CD4-positive, alpha-beta T cell treated with Interleukin-12 subunit alpha and Interleukin-12 subunit beta, for 1 hour (primary cell): ENCODE results near the gene ACAA1.
"Not testable (repeated sequence)": the region's sequence is repeated elsewhere in the genome, so short reads cannot be mapped to it uniquely, and the experiment has no call there.

Experiments used
- DNase-seq: peaks from one replicate; pipeline ENCODE4 v3.0.0-alpha.2; 2020

The ACAA1 gene

DNA sequence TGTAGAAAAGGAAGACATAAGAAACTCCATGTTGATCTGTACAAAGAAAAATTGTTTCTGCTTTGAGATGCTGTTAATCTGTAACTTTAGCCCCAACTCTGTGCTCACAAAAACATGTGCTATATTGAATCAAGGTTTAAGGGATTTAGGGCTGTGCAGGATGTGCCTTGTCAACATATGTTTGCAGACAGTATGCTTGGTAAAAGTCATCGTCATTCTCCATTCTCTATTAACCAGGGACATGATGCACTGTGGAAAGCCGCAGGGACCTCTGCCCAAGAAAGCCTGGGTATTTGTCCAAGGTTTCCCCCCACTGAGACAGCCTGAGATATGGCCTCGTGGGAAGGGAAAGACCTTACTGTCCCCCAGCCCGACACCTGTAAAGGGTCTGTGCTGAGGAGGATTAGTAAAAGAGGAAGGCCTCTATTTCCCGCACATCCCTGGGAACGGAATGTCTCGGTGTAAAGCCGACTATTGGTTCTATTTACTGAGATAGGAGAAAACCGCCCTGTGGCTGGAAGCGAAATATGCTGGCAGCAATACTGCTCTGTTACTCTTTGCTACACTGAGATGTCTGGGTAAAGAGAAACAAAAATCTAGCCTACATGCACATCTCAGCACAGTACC, 2.3 kb downstream of the ACAA1 start:
- not testable (repeated sequence) for DNase-seq

DNA sequence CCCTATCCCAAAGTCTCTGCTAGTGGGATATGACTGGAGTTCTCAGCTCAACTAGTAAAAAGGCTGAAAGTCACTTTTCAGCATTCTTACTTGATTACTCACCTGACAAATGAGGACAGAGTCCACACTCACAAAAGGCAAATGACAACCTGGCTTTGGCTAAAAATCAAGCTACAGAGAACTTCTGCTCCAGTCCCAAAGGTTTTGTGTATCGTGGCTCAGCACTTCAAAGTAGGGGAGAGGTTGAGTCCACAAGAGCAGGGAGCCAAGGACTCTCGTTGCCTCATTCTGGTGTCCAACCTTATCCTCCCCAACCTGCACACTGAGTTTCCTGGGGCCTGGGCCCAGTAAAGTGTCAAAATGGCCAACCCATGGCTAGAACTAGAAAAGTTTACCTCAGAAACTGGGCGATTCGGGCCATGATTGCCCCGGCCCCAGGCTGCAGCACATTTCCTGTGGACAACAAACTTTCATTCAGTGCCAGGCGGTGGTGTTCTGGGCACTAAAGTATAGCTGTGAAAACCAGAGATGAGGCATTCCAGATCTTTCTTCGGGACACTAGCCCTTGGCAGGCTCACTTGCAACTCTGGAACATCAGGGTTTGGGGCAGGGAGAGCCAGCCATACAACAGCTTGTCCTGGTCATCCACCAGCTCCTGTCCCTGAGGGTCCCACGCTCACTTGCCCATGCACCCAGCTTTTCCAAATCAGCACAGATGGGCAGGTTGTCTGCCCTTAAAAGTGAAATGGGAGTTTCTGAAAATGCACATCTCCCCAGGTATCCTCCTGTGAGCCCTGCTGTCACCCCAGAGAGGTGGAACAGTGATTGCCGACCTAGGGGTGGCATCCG, 3.1 kb downstream of the ACAA1 start:
- no peak for DNase-seq

DNA sequence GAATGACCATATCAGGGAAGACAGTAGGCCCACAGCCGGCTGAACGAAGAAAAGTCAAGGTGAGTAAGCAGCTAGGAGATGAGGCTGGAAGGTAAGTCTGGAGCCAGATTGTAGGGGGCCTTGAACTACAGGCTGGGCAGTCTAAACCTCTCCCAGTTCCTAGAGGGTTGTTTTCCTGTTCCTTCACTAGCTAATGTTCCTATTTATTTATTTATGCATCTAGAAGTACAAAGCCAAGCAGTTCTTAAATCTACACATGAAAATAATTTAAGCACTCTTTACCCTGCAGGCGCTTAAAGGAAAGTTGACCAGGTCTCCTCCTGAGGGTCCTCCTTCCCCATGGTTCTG, 3.7 kb downstream of the ACAA1 start:
- DNase-seq: no peak

DNA sequence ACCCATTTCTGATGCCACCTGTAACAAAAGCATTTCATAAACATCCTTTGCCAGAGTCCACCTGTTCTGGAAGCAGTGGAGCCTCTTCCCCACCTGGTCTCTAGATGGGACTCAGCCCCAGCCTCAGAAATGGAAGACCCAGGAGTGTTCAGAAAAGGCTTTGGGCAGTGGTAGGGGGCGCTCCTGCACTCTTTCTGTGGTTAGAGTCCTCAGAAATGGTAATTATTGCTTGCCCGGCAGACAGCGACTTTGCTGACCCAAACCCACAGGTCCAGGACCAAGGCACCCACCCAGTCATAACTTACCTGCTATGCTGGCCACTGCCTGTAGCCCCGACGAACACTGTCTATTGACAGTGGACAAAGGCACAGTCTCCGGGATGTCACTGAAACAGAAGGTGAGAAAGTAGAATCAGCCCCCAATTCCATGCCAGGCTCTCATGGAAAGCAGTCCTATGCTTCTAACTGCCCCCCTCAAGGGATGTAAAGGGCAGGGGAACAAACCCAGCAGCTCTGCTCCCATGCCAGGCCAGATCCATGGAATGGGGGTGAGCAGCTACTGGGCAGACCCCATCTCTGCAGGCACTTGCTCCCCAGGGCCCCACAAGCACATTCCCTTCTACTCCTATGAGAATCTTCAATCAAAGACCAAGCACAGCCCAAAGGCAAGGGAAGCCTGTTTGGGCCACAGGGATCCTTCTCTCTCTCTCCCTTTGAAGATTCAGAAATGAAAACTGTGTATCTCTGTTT, 5.1 kb downstream of the ACAA1 start:
- DNase-seq: peak; percentile 30

DNA sequence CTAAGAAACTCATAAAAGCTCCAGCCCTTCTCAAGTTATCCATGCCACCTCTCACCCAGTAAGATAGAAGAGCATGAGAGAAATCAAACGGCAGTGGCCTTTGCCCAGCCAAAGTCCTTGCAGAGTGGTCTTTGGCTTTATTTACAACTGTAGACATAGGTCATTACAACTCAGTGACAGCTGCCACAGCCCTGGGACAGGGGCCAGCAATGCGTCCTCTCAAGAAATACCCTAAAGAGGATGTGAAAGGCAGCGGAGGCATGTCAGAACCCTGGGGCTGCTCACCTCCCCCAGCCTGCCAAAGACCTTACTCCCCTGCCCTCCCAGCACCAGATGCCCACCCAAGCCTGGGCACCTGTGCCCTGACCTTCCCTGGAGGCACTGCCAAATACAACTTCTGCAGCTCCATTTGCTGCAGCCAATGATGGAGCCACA, 6.3 kb downstream of the ACAA1 start:
- DNase-seq: no peak

DNA sequence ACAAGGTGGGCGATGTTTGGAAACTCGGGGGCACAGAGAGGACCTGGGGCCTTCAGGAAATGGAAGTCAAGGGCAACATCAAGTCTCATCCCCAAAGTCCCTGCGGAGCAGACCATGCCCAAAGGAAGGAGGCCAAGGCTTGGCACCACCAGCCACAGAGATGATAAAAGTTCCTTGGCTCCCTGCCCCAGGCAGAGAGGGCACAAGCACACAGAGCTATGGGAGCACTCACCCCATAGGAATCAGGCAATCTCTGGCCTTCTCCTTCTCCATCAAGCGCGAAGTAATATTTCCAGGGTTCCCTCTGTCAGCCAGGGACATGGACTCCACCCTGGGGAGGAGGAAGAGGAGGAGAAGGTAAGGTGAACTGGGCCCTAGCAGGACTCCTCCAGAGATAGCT, 7.9 kb downstream of the ACAA1 start:
- DNase-seq: no peak

DNA sequence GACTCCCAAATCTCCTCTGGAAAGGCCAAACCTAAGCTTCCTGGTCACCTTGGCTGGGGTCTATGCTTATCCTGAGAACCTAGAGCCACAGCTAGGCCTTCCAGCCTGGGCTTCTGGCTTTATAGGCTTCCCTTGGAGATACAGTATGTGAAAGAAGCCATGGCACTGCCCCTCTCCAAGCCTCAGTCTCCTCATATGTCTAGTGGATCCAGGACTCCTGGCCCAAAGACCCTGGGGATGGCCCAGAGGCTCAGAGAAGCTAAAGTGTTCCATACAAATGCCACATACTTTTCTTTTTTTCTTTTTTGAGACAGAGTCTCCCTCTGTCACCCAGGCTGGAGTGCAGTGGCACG, 8.6 kb downstream of the ACAA1 start:
- DNase-seq: no peak

DNA sequence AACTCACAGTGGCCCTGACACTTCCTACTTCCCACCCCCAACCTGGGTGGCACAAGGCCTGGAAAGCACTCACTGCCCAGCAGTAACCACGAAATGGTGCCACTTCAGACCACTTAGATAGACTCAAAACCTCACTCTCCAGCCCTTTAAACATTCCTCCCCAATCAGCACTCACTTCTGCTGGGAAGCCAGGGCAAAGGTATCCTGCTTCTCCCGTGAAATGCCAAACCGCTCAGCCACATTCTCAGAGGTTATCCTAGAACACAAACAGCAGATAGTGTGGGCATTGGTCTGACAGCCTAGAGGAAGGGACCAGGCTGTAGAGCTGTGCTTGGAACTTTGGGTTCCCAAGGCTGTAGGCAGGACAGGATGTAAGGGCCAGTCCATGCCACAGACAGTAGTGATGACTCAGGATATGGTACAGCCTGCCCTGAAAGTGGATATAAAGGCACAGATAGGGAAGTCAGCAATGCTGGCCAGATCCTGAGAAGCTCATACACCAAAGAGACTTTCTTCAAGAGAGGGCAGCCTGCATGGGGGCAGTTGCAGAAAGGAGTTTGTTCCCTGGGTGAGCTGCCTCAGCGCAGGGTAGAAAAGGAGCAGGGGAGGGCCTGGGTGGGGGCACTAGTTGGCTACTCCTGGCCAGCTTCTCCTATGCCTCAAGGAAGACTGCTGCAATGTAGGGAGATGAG, 9.2 kb downstream of the ACAA1 start:
- no peak for DNase-seq

DNA sequence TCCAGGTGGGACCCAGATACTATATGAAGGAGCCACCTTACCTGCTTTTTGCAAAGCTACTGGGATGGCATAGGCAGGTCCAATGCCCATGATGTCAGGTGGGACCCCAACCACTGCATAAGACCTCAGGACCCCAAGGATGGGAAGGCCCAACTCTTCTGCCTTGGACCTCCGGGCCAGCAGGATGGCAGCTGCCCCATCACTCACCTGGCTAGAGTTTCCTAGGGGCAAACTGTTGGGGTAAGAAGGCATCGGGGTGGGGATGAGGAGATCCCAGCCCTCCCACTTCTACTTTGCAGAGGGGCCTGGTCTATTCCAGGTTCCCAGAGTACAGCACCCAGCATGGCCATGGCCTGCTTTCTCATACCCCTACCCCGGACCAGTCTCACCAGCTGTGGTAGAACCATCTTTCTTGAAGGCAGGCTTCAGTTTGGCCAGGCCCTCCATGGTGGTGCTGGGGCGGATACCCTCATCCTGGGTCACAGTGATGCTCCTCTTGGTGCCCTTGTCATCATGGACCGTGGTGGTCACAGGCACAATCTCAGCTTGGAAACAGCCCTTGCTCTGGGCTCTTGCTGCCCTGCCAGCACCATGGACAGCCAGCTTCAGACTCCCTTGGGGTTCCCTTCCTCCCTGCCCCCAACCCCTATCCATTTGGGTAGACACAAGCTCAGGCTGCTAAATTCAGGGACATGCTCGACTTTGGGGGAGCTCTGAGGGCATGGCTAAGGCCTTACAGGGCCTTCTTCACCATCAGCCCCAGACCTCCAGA, 10.6 kb downstream of the ACAA1 start:
- no peak for DNase-seq

DNA sequence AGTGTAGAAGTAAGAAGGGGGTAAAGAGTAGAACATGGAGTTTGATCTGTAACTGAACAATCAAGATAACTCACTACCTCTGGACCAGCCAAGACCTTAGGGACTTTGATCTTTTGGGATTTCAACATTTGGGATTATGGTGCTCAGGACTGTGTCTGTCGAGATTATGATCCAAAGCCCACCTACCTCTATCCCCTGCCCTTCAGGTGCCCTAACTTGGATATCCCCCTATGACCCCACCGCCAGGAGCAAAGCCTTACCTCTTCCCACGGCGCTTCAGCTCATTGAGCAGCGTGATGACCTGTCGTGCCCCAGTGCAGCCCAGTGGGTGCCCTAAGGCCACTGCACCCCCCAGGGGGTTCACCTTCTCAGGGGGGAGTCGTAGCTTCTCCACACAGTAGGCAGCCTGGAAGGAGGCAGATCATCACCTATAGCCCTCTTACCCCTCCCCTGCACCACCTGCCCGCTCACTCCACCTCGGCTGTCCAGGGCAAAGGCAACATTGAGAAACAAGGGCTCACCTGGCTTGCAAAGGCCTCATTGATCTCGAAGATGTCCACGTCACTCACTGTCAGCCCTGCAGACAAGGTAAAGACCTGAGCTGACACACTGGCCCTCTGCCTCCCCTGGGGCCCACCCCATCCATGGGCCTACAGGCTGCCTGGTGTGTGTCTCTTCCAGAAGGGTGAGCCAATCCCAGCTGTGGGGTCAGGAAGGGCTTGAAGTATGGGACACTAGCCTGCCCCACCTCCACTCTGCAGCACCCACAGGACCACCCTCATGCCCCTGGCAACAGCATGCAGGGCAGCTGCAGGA, 11.4 kb downstream of the ACAA1 start:
- no peak for DNase-seq

DNA sequence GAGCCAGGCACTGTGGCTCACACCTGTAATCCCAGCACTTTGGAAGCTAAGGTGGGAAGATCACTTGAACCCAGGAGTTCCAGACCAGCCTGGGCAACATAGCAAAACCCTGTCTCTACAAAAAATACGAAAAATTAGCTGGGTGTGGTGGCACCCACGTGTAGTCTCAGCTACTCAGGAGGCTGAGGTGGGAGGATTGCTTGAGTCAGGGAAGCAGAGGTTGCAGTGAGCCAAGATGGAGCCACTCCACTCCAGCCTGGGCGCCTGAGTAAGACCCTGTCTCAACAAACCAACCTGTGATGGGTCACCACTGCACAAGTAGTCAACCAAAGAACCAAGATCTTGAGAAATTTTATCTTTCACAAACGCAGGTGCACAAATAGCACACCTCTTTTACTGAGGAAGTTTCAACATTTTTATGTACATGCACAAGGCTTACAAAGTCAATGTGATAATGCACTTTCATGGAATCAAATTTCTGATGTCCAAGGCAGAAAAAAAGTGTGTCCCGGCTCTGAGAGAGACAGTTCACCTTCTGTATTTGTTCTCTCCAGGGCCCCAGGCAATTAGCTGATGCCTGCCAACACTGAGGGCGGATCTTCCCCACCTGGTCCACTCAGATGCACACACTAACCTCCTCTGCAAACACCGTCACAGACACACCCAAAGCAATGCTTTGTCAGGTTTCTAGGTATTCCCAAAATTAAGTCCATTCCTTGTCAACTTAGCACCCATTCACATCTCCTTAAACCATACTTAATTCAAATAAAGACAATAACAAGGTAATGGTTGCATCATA, 12.4 kb downstream of the ACAA1 start:
- DNase-seq: no peak

DNA sequence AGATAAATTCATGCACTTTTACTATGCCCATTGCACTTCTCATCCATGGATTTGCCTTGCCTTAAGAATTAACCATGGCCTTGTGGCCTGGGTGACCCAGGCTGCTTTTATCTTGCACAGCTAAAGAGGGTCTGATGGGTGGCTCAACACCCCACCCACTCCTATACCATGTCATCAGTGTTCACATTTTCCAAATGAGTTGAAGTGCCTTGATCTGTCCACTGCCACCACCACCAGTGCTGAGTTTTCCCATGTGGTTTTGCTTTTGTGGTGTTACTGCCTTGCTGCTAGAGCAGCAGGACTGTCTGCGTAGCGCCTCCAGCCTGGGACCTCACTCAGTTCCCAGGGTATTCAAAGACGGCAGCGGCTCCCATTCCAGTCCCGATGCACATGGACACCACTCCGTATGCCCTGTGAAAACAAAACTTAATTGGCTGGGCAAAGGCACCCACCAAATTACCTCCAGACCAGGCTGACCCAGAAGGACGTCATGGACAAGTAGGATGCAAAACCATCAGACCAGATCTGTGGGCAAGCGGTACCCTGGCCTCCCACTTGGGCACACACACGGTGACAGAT, 14.1 kb downstream of the ACAA1 start:
- no peak for DNase-seq

DNA sequence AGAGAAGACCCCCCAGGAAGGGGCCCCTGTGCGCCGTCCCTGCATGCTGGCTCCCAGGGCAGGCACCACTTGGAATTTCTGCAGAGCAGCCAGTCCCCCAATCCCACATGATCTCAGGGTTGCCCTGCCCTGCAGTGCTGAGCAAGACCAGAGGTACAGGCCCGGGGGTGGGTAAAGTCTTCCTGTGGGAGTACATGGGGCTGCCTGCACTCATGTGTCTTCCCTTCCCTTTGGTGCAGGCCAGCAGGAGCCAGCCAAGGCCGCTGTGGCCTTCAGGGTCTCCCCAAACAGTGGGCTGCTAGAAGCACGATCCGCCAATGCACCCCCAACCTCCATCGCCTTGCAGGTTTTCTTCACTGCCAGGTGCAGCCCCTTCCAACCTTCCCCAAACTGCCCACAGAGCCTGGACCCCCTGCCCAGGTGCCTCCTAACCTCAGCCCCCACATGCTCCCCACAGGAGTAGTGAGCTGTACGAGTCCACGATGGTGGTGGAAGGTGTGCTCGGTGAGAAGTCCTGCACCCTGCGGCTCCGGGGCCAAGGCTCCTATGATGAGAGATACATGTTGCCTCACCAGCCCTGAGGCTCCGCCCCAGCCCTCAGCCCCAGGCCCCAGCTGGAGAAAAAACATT, 15.0 kb downstream of the ACAA1 start:
- DNase-seq: no peak

DNA sequence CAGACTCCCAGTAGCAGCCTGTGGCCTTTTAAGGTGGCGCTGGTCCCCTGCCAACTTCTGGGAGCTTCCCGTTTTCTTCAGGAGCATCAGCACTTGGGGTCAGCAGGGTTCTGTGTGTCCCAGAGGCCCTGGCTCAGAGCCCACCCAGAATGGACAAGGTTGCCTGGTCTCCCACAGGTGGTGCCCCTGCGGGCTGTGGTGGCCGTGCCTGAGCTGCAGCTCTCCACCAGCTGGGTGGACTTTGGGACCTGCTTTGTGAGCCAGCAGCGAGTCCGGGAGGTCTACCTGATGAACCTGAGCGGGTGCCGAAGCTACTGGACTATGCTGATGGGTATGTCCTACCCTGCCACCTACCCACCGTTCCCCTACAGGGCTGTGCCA, 15.5 kb downstream of the ACAA1 start:
- no peak for DNase-seq

DNA sequence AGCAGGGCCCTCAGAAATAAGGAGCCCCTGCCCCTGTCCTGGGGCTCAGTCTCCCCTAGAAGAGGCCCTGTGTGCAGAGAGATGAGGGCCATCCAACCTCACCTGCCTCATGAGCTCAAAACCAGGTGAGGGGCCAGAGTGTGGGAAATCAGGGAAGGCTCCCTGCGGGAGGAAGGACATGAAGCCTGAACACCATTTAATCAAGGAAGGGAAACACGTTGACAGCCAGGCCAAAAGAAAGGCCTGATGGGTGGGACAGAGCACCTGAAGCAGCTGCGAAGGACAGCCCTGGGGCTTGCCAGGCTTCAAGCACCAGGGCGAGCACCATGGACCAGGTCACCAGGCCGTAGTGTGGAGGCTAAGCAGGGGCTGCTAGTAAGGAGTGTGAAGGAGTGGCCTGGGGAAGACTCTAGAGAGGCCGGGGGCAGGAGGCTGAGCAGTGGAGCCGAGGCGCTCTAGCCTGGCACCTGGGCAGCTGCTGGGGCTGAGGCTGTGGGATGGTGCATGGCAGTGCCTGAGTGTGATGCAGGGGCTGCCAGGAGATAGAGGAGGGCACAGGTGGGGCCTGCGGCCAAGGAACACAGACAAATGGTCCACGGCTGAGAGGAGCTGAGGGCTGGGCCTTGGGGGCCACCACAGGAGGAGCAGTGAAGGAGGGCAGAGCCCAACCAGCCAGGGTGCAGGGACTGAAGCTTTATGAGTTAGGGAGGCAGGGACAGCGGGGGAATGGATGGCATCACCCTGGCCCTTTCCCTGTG, 16.1 kb downstream of the ACAA1 start:
- no peak for DNase-seq

DNA sequence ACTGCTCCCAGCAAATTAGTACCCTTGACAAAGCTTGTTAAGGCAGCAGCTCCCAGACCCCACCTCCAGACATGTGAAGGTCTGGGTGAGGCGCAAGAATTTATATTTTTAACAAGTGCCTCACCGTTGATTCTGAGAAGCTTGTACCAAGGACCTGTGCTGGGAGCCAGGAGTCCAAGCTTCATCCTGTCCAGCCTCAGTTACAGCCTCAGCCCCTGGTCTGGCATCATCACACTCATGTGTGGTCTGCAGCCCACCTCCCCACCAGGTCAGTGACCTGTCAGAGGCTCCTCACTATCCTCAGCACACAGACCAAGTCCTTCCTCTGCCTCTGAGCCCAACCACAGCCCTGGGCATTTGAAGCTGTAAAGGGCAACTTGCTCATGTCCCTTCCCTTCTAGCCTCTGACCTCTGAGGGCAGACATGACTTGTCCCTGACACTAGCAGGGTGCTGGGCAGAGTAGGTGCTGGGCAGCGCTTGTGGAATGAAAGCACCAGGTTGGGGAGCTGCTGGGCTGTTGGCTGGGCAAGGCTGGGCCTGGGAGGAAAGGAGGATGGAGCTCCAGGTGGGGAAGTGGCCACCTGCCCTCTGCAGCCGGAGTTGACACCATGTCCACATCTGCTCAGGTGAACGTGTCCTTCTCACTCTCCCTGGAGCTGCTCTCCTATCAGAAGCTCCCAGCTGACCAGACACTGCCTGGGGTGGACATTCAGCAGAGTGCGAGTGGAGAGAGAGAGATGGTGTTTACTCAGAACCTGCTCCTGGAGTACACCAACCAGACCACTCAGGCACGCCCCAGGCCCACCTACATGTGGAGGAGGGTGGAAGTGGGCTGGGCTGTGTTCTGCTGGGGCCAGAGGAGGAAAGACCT, 16.9 kb downstream of the ACAA1 start:
- DNase-seq: no peak

DNA sequence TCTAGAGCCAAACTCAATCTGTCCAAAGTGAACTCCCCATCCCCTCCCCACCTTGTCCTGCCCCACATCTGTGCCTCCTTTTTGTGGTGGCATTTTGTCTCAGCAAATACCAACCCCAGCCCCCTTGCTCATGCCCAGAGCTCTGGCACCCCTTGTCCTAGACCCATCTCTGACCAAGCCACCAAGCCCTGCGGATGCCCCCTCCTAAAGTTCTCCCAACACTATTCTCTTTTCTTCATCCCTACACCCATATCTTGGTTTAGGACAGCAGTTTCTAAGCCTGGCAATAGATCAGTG, 17.7 kb downstream of the ACAA1 start:
- no peak for DNase-seq
